Neuron (in vitro differentiated cells): Measurements from ENCODE around the gene ASTN1.

ENCODE experiments used
- H2AFZ ChIP-seq: one replicate; pipeline ENCODE4 v1.6.1; 2013; ENCODE audit warnings: low read depth, mild to moderate bottlenecking, inconsistent platforms, low read length, moderate library complexity
- H3K27me3 ChIP-seq: one replicate; pipeline ENCODE4 v1.6.1; 2013; ENCODE audit warnings: low read length; ENCODE audit not compliant: insufficient read depth
- H3K36me3 ChIP-seq: one replicate; pipeline ENCODE4 v1.6.1; 2013; ENCODE audit warnings: low read length; ENCODE audit not compliant: insufficient read depth
- H3K4me1 ChIP-seq: one replicate; pipeline ENCODE4 v1.6.1; 2013; ENCODE audit warnings: low read length; ENCODE audit not compliant: insufficient read depth
- H3K4me3 ChIP-seq: 2 replicates; pipeline ENCODE4 v1.5.1; 2013; ENCODE audit warnings: mild to moderate bottlenecking, low read length, moderate library complexity
- H3K9me3 ChIP-seq: one replicate; pipeline ENCODE4 v1.6.1; 2013; ENCODE audit warnings: low read length

Gene ASTN1

GRCh38 chr1:177119311-177119710 lies 45.2 kb downstream of the ASTN1 start:
- Histone ChIP-seq H2AFZ (no peak overlapping the region), H3K36me3 (no peaks in the 10 kb centered on the region), H3K4me3 (no peak overlapping the region), H3K4me1 (no peaks in the 10 kb centered on the region), H3K9me3 (no peaks in the 10 kb centered on the region), H3K27me3 (no peaks in the 10 kb centered on the region)

- Histone ChIP-seq H3K27me3 (no peaks in the 10 kb centered on the region), H2AFZ (no peak overlapping the region), H3K4me3 (no peak overlapping the region), H3K36me3 (no peaks in the 10 kb centered on the region), H3K9me3 (no peaks in the 10 kb centered on the region), H3K4me1 (no peaks in the 10 kb centered on the region)
These were observed 45.6 kb downstream of the ASTN1 start for GRCh38 chr1:177118901-177119300.

DNA sequence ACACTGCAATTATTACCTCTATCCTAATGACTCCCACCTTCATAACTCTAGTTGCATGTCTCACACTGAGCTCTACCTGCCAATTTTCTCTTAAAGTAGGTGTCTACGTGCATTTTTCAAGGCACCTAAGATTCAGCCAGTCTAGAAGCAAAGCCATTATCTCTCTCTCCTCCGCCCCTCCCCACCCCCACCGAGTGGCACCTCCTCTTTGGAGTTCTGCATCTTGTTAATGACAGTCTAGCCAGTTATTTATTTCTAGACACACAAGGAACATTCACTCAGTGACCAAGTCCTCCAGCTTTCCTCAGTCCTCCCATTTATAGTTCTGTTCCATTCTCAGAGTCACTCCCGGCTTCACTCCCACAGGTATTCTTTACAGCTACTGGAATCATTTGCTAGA lies 47.6 kb downstream of the ASTN1 start:
- Histone ChIP-seq H3K9me3 (no peaks in the 10 kb centered on the region), H3K4me3 (no peak overlapping the region), H2AFZ (no peak overlapping the region), H3K36me3 (no peaks in the 10 kb centered on the region), H3K4me1 (no peaks in the 10 kb centered on the region), H3K27me3 (no peaks in the 10 kb centered on the region)

DNA sequence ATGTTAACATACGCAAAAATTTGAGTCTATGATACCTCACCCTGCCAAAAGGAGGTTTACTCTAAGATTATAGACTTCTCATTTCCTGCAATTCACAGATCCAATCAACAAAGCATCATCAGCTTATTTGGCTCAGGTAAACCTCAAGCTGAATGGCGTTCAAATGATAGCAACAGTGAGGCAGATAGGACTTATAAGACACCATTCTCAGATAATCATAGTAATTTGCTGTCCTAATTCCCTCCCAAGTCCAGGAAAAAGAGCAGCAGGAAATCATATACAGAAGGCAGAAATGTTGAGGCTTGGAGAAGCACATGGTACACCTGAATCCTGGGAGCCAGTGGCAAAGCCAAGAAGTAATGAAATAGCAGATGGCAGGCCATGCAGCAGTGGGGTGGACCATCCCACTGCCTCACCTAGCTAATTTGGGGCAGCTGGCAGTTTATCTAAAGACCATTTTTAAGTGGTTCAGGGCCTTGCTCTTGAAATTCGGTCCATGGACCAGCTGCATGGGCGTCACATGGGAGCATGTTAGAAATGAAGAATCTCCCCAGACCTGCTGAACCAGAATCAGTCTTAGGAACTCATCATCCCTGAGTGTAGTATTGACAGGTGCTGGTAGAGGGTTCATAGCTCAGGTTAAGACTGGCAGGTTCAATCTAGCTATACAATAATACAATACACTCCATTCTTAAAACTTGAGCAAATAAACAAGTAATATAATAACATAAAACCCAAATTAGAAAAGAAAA lies 57.7 kb downstream of the ASTN1 start:
- Histone ChIP-seq H3K27me3 (no peaks in the 10 kb centered on the region), H3K9me3 (no peaks in the 10 kb centered on the region), H3K36me3 (no peaks in the 10 kb centered on the region), H3K4me3 (no peak overlapping the region), H3K4me1 (no peaks in the 10 kb centered on the region), H2AFZ (no peak overlapping the region)

DNA sequence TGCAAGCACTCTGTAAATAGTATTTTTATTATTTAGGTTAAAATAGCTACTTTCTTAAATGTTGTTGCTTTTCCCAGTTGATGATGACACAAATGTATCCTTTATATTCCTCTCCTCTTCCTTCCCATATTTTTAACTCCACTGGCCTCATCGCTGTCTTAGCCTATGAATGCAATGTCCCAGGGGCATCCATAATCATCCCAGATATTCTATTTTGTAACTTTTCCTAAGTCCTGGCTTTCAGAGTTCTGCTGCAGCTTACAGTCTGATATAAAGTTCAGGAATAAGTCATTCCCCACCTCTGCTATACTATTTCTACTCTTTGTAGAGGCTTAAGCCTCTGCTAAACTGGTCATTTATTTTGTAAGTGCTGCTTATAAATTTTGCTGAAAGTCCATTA lies 58.3 kb downstream of the ASTN1 start:
- Histone ChIP-seq H3K9me3 (no peaks in the 10 kb centered on the region), H3K4me3 (no peak overlapping the region), H2AFZ (no peak overlapping the region), H3K4me1 (no peaks in the 10 kb centered on the region), H3K27me3 (no peaks in the 10 kb centered on the region), H3K36me3 (no peaks in the 10 kb centered on the region)

DNA sequence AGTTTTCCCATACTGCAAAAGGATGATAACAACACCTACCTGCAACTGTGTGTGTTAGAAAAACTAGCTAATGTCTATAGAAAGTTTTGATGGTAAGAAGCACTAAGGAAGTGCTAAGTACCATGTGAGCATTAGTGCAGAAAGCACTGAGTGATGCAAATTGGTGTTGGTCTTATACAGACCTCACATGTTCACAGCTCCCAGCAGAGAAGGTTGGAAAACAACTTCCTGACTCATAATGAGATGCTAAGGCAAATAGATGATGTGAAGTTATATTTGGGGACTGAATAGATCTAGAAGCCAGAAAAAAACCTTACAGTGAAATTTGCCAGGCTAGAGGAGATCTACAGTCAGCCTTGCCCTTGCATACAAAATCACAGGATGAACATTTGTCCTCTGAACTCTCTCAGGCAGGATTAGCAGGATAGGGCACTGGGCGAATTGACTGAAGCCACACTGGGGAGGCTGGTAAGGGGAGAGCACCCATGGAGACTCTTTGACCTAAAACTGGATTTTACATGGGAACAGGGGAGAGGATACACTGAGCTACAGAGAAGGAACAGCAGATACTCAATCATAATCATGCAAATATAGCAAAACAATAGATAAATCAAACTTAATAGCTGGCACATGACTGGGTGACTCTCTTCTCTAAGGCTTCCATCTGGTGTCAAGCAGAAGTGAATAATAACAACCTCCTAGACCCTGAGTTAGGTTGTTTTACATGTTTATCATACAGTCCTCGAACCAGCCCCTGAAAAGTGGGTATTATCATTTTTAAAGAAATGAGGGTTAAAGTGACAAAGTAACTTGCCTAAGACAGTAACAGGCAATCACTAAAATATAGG lies 61.3 kb downstream of the ASTN1 start:
- H2AFZ ChIP-seq: no peak overlapping the region
- H3K4me3 ChIP-seq: no peak overlapping the region
- H3K9me3 ChIP-seq: no peaks in the 10 kb centered on the region
- H3K27me3 ChIP-seq: no peaks in the 10 kb centered on the region
- no peaks in the 10 kb centered on the region for H3K36me3 ChIP-seq
- no peaks in the 10 kb centered on the region for H3K4me1 ChIP-seq

DNA sequence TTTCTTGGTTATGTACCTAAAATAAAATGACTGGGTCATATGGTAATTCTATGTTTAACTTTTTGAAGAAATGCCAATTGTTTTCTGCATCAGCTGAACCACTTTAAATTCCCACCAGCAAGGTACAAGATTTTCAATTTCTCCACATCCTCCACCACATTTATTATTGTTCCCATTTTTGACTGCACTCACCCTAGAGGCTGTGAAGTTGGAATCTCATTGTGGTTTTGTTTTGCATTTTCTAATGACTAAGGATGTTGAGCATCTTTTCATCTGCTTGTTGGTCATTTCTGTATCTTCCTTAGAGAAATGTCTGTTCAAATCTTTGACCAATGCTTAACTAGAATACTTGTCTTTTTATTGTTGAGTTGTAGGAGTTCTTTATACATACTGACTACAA lies 72.5 kb downstream of the ASTN1 start:
- Histone ChIP-seq H3K4me3 (no peak overlapping the region), H2AFZ (no peak overlapping the region), H3K9me3 (no peaks in the 10 kb centered on the region), H3K4me1 (no peaks in the 10 kb centered on the region), H3K27me3 (no peaks in the 10 kb centered on the region), H3K36me3 (no peaks in the 10 kb centered on the region)

GRCh38 chr1:177091040-177091439 lies 73.5 kb downstream of the ASTN1 start:
- Histone ChIP-seq H3K36me3 (no peaks in the 10 kb centered on the region), H3K4me1 (no peaks in the 10 kb centered on the region), H3K9me3 (no peaks in the 10 kb centered on the region), H3K4me3 (no peak overlapping the region), H2AFZ (no peak overlapping the region), H3K27me3 (no peaks in the 10 kb centered on the region)

GRCh38 chr1:177088966-177089365 lies 75.5 kb downstream of the ASTN1 start:
- no peaks in the 10 kb centered on the region for H3K4me1 ChIP-seq
- H2AFZ ChIP-seq: no peak overlapping the region
- H3K36me3 ChIP-seq: no peaks in the 10 kb centered on the region
- no peaks in the 10 kb centered on the region for H3K9me3 ChIP-seq
- no peaks in the 10 kb centered on the region for H3K27me3 ChIP-seq
- no peak overlapping the region for H3K4me3 ChIP-seq

- H2AFZ ChIP-seq: no peak overlapping the region
- no peaks in the 10 kb centered on the region for H3K27me3 ChIP-seq
- no peak overlapping the region for H3K4me3 ChIP-seq
- no peaks in the 10 kb centered on the region for H3K9me3 ChIP-seq
- no peaks in the 10 kb centered on the region for H3K36me3 ChIP-seq
- no peaks in the 10 kb centered on the region for H3K4me1 ChIP-seq
These were observed 81.4 kb downstream of the ASTN1 start for GRCh38 chr1:177082855-177083693.

DNA sequence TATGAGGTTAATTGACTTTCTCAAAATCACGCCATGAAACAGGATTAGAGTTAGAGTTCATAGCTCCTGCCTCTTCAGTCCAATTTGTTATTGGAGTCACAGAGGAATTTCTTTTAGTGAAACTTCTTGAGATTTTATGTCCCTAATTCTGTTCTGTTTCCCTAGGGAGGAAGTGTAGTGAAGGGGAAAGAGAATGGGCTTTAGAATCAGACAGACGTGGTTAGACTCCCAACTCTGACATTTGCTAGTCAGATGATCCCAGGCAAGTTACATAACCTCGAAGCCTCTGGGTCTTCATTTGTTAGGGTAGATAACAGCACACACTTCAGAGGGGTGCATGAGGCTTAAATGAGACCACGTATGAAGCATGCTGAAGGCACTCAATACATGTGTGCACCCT lies 83.9 kb downstream of the ASTN1 start:
- H3K4me1 ChIP-seq: no peaks in the 10 kb centered on the region
- H2AFZ ChIP-seq: no peak overlapping the region
- no peaks in the 10 kb centered on the region for H3K27me3 ChIP-seq
- H3K9me3 ChIP-seq: no peaks in the 10 kb centered on the region
- H3K4me3 ChIP-seq: no peak overlapping the region
- H3K36me3 ChIP-seq: no peaks in the 10 kb centered on the region

DNA sequence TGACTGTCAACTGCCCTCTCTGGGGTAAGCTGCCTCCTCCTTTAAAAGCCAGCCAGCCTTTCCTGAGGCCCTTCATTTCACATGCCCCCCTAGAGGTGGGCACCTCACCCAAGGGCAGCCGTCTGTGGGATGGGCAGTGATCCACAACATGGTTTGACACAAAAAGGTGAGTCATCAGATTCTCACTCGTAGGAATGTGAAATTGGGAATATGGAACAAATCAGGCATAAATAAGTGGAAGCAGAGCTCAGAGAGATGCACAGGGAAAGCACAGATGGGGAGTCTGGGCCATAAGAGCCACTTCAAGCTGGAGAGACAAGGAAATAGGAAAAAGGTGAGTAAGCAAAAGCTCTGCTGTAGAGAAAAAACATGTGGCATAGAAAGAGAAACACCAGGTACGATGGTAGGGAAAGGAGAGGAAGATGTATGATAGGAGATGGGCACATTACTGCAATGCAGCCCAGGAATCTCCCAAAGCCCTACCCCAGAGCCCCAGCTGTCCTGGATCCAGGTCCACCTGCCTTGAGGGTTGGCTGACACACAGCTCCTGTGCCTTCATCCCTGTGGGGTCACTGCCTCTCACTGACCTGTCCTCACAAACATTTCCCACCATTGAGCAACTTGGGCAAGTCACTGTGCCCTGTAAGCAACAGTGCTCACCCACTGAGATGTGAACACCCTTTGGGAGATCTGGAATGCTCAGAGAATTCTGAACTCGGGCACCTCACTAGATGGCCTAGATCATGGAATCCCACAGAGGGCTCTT lies 86.6 kb downstream of the ASTN1 start:
- Histone ChIP-seq H3K4me3 (no peak overlapping the region), H3K36me3 (no peaks in the 10 kb centered on the region), H3K9me3 (no peaks in the 10 kb centered on the region), H3K4me1 (no peaks in the 10 kb centered on the region), H3K27me3 (no peaks in the 10 kb centered on the region), H2AFZ (no peak overlapping the region)
